Mesendoderm (in vitro differentiated cells): ENCODE measurements around the gene ERC2.

Source experiments
- DNase-seq: peaks from one replicate; pipeline ENCODE4 v3.0.0; 2013
- H2AK5ac ChIP-seq: 2 replicates; pipeline ENCODE4 v1.6.1; 2013; ENCODE audit warnings: low read length, inconsistent platforms
- H2BK120ac ChIP-seq: 2 replicates; pipeline ENCODE4 v1.6.1; 2013; ENCODE audit warnings: low read depth, mild to moderate bottlenecking, low read length, moderate library complexity, mixed read lengths
- H2BK15ac ChIP-seq: replicated peaks from 2 replicates; pipeline ENCODE4 v1.6.1; 2013; ENCODE audit warnings: low read depth, mild to moderate bottlenecking, moderate library complexity
- H2BK5ac ChIP-seq: 2 replicates; pipeline ENCODE4 v1.6.1; 2013; ENCODE audit warnings: low read length, inconsistent platforms
- H3K18ac ChIP-seq: 2 replicates; pipeline ENCODE4 v1.6.1; 2013; ENCODE audit warnings: mild to moderate bottlenecking, low read length, mixed read lengths
- H3K23ac ChIP-seq: one replicate; pipeline ENCODE4 v1.6.1; 2013; ENCODE audit warnings: low read length
- H3K27ac ChIP-seq: 2 replicates; pipeline ENCODE4 v1.5.1; 2013; ENCODE audit warnings: low read depth, mild to moderate bottlenecking, inconsistent platforms, low read length, moderate library complexity
- H3K27me3 ChIP-seq: 2 replicates; pipeline ENCODE4 v1.6.1; 2013; ENCODE audit warnings: low read length, control low read depth, mild to moderate bottlenecking, inconsistent platforms; ENCODE audit not compliant: insufficient read depth, poor library complexity
- H3K36me3 ChIP-seq: 2 replicates; pipeline ENCODE4 v1.6.1; 2013; ENCODE audit warnings: low read length, inconsistent platforms; ENCODE audit not compliant: control insufficient read depth, insufficient read depth
- H3K4ac ChIP-seq: one replicate; pipeline ENCODE4 v1.6.1; 2013; ENCODE audit warnings: low read depth, mild to moderate bottlenecking, low read length, moderate library complexity
- H3K4me1 ChIP-seq: 2 replicates; pipeline ENCODE4 v1.6.1; 2013; ENCODE audit warnings: low read depth, low read length, inconsistent platforms; ENCODE audit not compliant: control insufficient read depth
- H3K4me2 ChIP-seq: 2 replicates; pipeline ENCODE4 v1.6.1; 2013; ENCODE audit warnings: low read length
- H3K4me3 ChIP-seq: 2 replicates; pipeline ENCODE4 v1.5.1; 2013; ENCODE audit warnings: mild to moderate bottlenecking, low read length
- H3K56ac ChIP-seq: one replicate; pipeline ENCODE4 v1.6.1; 2013; ENCODE audit warnings: low read length
- H3K79me1 ChIP-seq: 2 replicates; pipeline ENCODE4 v1.6.1; 2013; ENCODE audit warnings: low read length, inconsistent platforms
- H3K79me2 ChIP-seq: 2 replicates; pipeline ENCODE4 v1.6.1; 2013; ENCODE audit warnings: mild to moderate bottlenecking, low read length; ENCODE audit not compliant: control insufficient read depth, insufficient read depth
- H3K9ac ChIP-seq: 2 replicates; pipeline ENCODE4 v1.6.1; 2013; ENCODE audit warnings: low read length, inconsistent platforms
- H4K5ac ChIP-seq: one replicate; pipeline ENCODE4 v1.6.1; 2013; ENCODE audit warnings: low read length
- H4K8ac ChIP-seq: one replicate; pipeline ENCODE4 v1.6.1; 2013; ENCODE audit warnings: low read depth, mild to moderate bottlenecking, control low read depth, low read length, moderate library complexity
- WGBS: extraction: QIAGEN DNeasy Blood & Tissue Kit; methylation state at CpG from one replicate; pipeline ENCODE4 v1.1.7; 2013; ENCODE audit warnings: low lambda C conversion rate, missing lambda C conversion rate; ENCODE audit not compliant: insufficient coverage; ENCODE audit errors: extremely low coverage; 5-methylcytosine and 5-hydroxymethylcytosine counted together

ERC2 gene

DNA sequence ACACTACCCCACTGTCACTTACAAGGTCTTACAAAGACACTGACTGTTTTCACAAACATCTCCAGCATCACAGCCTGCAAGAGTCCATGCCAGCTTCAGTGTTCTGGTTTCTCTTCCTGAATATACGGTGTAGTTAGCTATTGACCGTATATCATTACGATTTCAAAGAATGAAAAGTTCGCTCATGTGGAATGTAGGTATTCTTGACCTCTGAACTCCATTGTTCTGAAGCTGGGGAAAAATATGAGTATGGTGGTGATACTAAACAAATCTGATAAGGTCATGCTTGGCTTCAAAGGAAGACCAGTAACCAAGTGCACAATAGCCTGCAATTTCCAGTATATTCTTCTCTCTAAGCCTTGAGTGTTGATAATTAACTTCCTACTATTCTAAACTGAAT lies 665.5 kb downstream of the ERC2 start:
- H4K8ac ChIP-seq: no peak overlapping the region

GRCh38 chr3:55801676-55802075 lies 666.6 kb downstream of the ERC2 start:
- no peak overlapping the region for H2BK5ac ChIP-seq
- H3K4me1 ChIP-seq: no peaks in the 10 kb centered on the region
- H3K23ac ChIP-seq: no peak overlapping the region
- no peak overlapping the region for H2BK15ac ChIP-seq
- no peak overlapping the region for H4K5ac ChIP-seq
- H3K56ac ChIP-seq: no peak overlapping the region
- no peaks in the 10 kb centered on the region for H3K79me1 ChIP-seq
- no peaks in the 10 kb centered on the region for H3K79me2 ChIP-seq
- H3K27me3 ChIP-seq: no peaks in the 10 kb centered on the region
- no peak overlapping the region for H3K4me2 ChIP-seq
- H2AK5ac ChIP-seq: no peak overlapping the region
- H3K18ac ChIP-seq: no peak overlapping the region
- no peak overlapping the region for H4K8ac ChIP-seq
- no peaks in the 10 kb centered on the region for H3K36me3 ChIP-seq
- no peak overlapping the region for H3K4me3 ChIP-seq
- no peak overlapping the region for H3K9ac ChIP-seq
- no CpG with 5 or more reads among the region's 2 CpGs for WGBS
- no peak for DNase-seq
- no peak overlapping the region for H3K27ac ChIP-seq
- H2BK120ac ChIP-seq: no peak overlapping the region
- no peak overlapping the region for H3K4ac ChIP-seq

More for the DNA sequence above, 665.5 kb downstream of the ERC2 start:
- Histone ChIP-seq H3K4me3 (no peak overlapping the region), H3K4me2 (no peak overlapping the region), H2BK15ac (no peak overlapping the region), H3K4ac (no peak overlapping the region), H2AK5ac (no peak overlapping the region), H3K4me1 (no peaks in the 10 kb centered on the region), H3K23ac (no peak overlapping the region), H2BK120ac (no peak overlapping the region), H3K79me2 (no peaks in the 10 kb centered on the region), H3K36me3 (no peaks in the 10 kb centered on the region), H4K5ac (no peak overlapping the region), H3K18ac (no peak overlapping the region), H3K79me1 (no peaks in the 10 kb centered on the region), H3K27ac (no peak overlapping the region), H3K27me3 (no peaks in the 10 kb centered on the region), H3K56ac (no peak overlapping the region), H2BK5ac (no peak overlapping the region), H3K9ac (no peak overlapping the region)
- DNase-seq: no peak
- WGBS: no CpG with 5 or more reads among the region's 4 CpGs

GRCh38 chr3:55801068-55801467 lies 667.2 kb downstream of the ERC2 start:
- no peak overlapping the region for H2BK120ac ChIP-seq

DNA sequence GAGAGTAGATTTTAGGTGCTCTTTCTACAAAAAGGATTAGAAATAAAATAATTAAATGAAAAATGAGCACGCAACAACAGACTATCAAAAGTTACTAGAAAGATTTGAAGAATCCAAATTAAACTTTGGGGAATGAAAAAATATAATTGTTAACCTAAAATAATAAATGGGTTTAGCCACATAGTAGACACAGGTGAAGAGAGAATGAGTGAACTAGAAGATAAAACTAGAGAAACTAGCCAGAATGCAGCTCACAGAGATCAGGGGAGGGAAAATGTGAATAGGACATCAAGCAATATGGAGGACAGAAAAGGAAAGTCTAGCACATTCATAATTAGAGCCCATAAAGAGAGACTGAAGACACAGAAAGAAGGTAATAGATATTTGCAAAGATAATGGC lies 670.5 kb downstream of the ERC2 start:
- Histone ChIP-seq H3K27me3 (no peaks in the 10 kb centered on the region), H3K23ac (no peak overlapping the region), H3K36me3 (no peaks in the 10 kb centered on the region), H3K4me2 (no peak overlapping the region), H2AK5ac (no peak overlapping the region), H2BK5ac (no peak overlapping the region), H4K8ac (no peak overlapping the region), H3K27ac (no peak overlapping the region), H3K4ac (no peak overlapping the region), H2BK15ac (no peak overlapping the region), H2BK120ac (no peak overlapping the region), H3K79me2 (no peaks in the 10 kb centered on the region), H3K9ac (no peak overlapping the region), H4K5ac (no peak overlapping the region), H3K56ac (no peak overlapping the region), H3K4me3 (no peak overlapping the region), H3K4me1 (no peaks in the 10 kb centered on the region), H3K79me1 (no peaks in the 10 kb centered on the region), H3K18ac (no peak overlapping the region)
- DNase-seq: no peak
- WGBS: no CpG with 5 or more reads among the region's 1 CpG

More at GRCh38 chr3:55801068-55801467, 667.2 kb downstream of the ERC2 start:
- no peaks in the 10 kb centered on the region for H3K79me1 ChIP-seq
- H2AK5ac ChIP-seq: no peak overlapping the region
- H3K4ac ChIP-seq: no peak overlapping the region
- no peak overlapping the region for H3K4me3 ChIP-seq
- no peaks in the 10 kb centered on the region for H3K36me3 ChIP-seq
- H3K23ac ChIP-seq: no peak overlapping the region
- H3K56ac ChIP-seq: no peak overlapping the region
- no peak for DNase-seq
- no peak overlapping the region for H3K18ac ChIP-seq
- no peak overlapping the region for H3K27ac ChIP-seq
- no CpG with 5 or more reads among the region's 3 CpGs for WGBS
- H2BK5ac ChIP-seq: no peak overlapping the region
- H4K5ac ChIP-seq: no peak overlapping the region
- H2BK15ac ChIP-seq: no peak overlapping the region
- no peak overlapping the region for H3K9ac ChIP-seq
- no peaks in the 10 kb centered on the region for H3K79me2 ChIP-seq
- no peaks in the 10 kb centered on the region for H3K27me3 ChIP-seq
- no peak overlapping the region for H4K8ac ChIP-seq
- H3K4me1 ChIP-seq: no peaks in the 10 kb centered on the region
- no peak overlapping the region for H3K4me2 ChIP-seq

DNA sequence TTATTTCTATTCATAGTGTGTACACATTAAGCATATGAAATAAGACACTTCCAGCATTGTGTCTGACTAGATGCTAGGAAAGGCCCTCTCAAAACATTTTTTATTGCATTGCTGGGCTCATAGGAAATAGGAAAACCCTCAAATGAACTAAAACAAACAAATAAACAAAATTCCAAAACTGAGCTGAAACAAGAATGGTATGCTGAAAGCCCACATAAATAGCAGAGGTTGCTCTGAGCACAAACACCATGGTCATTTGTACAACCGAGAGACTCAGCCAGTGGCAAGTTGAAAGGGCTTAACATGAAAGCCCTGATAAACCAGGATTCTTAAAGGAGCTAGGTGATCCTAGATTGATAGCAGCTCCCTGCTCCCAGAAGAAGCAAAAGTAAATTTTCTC lies 671.2 kb downstream of the ERC2 start:
- Histone ChIP-seq H3K36me3 (no peaks in the 10 kb centered on the region), H3K4me2 (no peak overlapping the region), H2BK120ac (no peak overlapping the region), H4K5ac (no peak overlapping the region), H2BK5ac (no peak overlapping the region), H2AK5ac (no peak overlapping the region), H3K23ac (no peak overlapping the region), H3K4ac (no peak overlapping the region), H3K27me3 (no peaks in the 10 kb centered on the region), H2BK15ac (no peak overlapping the region), H3K4me1 (no peaks in the 10 kb centered on the region), H3K56ac (no peak overlapping the region), H3K18ac (no peak overlapping the region), H4K8ac (no peak overlapping the region), H3K27ac (no peak overlapping the region), H3K79me1 (no peaks in the 10 kb centered on the region), H3K9ac (no peak overlapping the region), H3K79me2 (no peaks in the 10 kb centered on the region), H3K4me3 (no peak overlapping the region)
- DNase-seq: no peak
- no CpG with 5 or more reads among the region's 1 CpG for WGBS

DNA sequence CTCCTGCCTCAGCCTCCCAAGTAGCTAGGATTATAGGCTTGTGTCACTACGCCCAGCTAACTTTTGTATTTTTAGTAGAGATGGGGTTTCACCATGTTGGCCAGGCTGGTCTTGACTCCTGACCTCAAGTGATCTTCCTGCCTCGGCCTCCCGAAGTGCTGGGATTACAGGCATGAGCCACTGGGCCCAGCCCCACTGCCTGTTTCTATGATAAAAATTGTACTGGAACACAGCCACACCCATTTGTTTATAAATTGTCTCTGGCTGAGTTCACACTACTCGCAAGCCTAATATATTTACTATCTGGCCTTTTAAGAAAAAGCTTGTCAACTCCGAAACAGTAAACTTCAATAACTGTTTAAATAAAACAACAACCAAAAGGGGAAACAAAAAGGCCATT lies 671.7 kb downstream of the ERC2 start:
- H3K27me3 ChIP-seq: no peaks in the 10 kb centered on the region
- no peak overlapping the region for H3K18ac ChIP-seq
- no peak overlapping the region for H4K5ac ChIP-seq
- no peak overlapping the region for H4K8ac ChIP-seq
- H3K56ac ChIP-seq: no peak overlapping the region
- H3K9ac ChIP-seq: no peak overlapping the region
- no peaks in the 10 kb centered on the region for H3K36me3 ChIP-seq
- no peak overlapping the region for H3K4me2 ChIP-seq
- H3K79me1 ChIP-seq: no peaks in the 10 kb centered on the region
- H3K4me1 ChIP-seq: no peaks in the 10 kb centered on the region
- no peak overlapping the region for H3K4ac ChIP-seq
- H3K79me2 ChIP-seq: no peaks in the 10 kb centered on the region
- H2BK5ac ChIP-seq: no peak overlapping the region
- no peak overlapping the region for H2BK15ac ChIP-seq
- no peak overlapping the region for H3K4me3 ChIP-seq
- WGBS: no CpG with 5 or more reads among the region's 5 CpGs
- no peak overlapping the region for H3K23ac ChIP-seq
- no peak overlapping the region for H2BK120ac ChIP-seq
- no peak overlapping the region for H3K27ac ChIP-seq
- no peak for DNase-seq
- H2AK5ac ChIP-seq: no peak overlapping the region
